VCaP (cell line): Measurements from ENCODE around the gene CRIM1.

ENCODE experiments used
- H3K27ac ChIP-seq: fragments of 450-650 bp; 2 replicates; pipeline ENCODE4 v1.5.1; 2017
- TF ChIP-seq, protein P1 (sequence below): fragments of 450-650 bp; conservative IDR thresholded peaks from 2 replicates; pipeline ENCODE4 v1.5.1; 2017; ENCODE audit warnings: mild to moderate bottlenecking, moderate library complexity

CRIM1 gene

DNA sequence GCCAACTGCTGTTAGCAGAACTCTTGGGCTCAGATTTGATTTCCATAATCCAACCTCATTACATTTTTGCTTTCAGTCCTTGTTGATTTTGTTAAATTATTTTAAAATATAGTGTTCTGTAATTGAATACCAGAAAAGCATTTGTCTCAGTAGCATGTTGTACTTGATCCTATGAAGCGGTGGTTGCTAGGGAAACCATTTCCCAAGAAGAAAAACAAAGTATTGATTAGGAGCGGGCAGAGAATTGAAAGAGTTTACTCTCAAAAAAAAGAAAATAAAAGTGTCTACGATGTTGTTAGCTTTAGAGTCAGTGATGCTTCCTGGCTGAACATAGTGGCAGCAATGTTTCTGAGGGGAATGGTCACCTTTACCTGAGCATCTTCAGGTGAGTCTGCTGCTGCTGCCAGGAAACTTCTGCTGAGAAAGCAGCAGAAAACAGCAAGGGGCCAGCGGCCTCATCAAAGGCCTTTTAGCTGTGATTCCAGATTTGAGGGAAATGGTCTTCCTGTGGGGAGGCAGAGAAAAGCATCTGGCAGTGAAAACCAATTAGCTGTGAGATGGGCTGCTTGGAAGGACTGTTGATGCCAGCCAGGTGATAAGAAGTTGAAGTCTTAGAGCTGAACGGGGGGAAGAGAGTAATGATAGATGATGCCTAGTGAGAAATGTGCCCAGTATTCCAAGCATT, 37.1 kb downstream of the CRIM1 start:
- TF ChIP-seq, protein P1, sequence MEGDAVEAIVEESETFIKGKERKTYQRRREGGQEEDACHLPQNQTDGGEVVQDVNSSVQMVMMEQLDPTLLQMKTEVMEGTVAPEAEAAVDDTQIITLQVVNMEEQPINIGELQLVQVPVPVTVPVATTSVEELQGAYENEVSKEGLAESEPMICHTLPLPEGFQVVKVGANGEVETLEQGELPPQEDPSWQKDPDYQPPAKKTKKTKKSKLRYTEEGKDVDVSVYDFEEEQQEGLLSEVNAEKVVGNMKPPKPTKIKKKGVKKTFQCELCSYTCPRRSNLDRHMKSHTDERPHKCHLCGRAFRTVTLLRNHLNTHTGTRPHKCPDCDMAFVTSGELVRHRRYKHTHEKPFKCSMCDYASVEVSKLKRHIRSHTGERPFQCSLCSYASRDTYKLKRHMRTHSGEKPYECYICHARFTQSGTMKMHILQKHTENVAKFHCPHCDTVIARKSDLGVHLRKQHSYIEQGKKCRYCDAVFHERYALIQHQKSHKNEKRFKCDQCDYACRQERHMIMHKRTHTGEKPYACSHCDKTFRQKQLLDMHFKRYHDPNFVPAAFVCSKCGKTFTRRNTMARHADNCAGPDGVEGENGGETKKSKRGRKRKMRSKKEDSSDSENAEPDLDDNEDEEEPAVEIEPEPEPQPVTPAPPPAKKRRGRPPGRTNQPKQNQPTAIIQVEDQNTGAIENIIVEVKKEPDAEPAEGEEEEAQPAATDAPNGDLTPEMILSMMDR: no peak
- H3K27ac ChIP-seq: no peak overlapping the region

DNA sequence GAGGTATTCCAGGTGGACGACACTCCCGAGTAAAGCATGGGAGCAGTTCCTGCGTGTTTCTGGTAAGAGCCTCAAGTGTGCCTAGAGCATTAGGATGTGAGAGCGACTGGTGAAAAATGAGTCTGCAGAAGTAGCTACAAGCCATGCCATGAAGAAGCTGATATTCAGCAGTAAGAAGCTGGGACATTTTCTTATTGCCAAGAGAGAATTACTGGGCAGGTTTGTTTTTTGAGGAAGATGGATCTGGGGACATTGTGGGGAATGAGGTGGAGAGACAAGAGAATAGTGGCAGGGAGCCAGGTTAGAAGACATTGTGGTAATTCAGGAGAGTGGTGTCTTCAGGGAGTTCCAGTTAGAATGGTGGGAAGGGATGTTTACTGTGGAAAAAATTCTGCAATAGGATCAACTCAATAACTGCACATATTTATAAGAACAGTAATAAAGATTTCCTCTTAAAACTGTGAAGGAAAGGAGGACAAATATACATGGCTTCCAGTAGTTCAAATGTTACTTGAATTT, 38.2 kb downstream of the CRIM1 start:
- TF ChIP-seq, protein P1: no peak
- H3K27ac ChIP-seq: peak overlapping the region; percentile 66

DNA sequence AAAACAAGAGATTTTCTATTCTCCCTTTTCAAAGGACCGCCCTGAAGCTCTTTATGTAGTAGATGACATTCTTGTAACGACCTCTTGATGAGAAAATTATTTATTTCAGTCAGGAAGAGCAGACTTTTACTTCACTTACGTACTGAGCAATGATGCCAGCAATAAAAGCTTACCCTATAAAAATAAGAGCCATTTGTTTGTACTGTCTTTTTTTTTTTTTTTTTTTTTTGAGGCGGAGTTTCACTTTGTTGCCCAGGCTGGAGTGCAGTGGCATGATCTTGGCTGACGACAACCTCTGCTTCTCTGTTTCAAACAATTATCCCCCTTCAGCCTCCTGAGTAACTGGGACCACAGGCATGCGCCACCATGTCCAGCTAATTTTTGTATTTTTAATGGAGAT, 39.2 kb downstream of the CRIM1 start:
- H3K27ac ChIP-seq: peak overlapping the region; percentile 66
- TF ChIP-seq, protein P1: no peak

DNA sequence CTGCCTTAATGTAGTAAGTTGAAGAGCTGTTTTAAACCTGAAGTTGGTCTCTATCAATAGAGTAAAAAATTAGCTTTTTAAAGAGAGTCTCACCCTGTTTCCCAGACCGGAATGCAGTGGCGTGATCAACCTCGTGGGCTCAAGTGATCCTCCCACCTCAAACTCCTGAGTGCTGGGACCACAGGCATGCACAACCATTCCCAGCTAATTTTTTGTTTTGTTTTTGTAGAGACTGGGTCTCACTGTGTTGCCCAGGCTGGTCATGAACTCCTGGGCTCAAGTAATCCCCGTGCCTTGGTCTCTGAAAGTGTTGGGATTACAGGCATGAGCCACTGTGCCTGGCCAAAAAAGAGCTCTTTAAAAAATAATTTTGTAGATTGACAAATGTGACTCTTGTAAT, 40.3 kb downstream of the CRIM1 start:
- peak overlapping the region; percentile 66; the same call in 1 of the 2 replicates for H3K27ac ChIP-seq

DNA sequence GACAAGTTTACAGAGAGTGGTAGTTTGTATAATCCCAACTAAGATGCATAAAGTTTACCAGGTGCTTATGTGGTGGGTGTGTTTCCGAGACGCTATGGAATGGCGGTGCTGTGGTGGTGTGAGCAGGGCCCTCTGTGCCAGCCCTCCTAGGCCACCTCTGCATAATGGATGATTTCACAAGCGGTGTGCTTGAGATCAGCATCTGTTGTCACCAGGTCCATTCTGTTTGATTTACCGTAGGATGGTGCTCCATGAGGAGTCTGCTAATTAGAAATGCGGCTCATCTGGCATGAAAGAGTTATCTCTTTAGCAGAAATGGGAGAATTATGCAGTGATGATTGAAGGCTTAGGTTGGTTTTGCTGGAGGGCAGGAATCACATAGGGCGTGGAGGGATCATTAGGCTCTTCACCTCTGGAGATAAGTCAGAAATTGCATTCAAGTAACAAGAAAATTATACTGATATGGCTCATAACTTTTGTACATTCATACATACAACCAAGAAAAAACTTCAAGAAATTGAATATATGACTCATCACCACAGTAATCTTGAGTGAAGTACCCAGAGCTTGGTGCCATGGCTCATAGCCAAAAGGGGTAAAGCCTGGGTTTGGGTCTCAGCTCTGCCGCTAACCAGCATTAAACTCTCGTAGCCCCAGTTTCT, 41.4 kb downstream of the CRIM1 start:
- no peak overlapping the region for H3K27ac ChIP-seq
- TF ChIP-seq, protein P1: no peak

More for the DNA sequence above, 40.3 kb downstream of the CRIM1 start:
- TF ChIP-seq, protein P1: no peak

DNA sequence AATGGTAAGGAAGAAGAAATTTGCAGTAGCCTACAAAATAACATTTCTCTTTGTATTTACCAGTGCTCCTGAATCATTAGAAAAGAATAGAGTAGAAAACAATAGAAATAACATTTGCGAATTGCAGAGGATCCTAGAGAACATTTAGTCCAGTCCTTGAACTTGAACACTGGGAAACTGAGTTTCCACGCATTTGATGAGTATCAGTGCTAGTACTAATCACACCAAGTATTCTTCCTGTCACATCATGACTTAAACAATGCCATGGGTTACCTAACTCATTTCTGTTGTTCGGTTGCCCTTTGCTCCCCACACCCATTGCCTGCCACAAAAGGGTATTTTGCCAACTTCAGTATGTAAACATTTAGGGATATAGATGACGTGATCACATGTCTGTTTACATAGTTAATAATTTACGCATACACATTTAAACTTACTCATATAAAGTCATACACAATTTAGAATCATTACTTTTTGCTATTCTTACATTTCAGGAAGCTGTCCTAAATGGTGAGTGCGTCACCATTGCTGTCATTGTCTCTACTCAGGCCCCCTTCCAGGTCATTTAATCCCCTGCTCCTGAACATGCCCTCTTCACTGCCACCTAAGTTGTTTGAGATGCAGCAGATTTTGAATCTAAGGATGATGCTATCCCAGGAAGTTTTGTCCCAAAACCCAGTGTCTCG, 42.3 kb downstream of the CRIM1 start:
- TF ChIP-seq, protein P1: no peak
- H3K27ac ChIP-seq: no peak overlapping the region

DNA sequence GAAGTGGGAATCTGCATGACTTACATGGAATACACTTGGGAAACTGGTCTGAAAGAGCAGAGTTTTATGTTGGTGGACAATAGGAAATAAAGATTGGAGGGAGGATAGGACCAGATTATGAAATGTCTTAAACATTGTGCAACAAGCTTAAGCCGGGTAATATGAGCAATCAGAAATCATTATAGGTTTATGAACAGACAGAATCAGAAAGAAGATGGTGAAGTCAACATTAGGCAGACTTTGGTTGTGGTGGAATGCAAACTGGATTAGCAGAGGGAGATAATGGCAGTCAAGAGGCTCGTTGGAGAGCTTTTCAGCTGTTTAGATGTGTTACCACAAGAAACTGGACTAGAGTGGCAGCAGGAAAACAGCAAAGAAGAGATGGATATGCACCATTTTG, 43.5 kb downstream of the CRIM1 start:
- no peak overlapping the region for H3K27ac ChIP-seq
- TF ChIP-seq, protein P1: no peak
